Effector memory CD4-positive, alpha-beta T cell (primary cell): ENCODE results near the gene FAM114A2.

Experiments used
- DNase-seq, 3 donors: peaks; one replicate each; pipeline ENCODE4 v3.0.0-alpha.2; 2020
- H3K27ac ChIP-seq: 2 replicates; pipeline ENCODE4 v1.7.0; 2013; ENCODE audit warnings: mild to moderate bottlenecking, low read length, moderate library complexity; ENCODE audit not compliant: insufficient read depth, poor library complexity, severe bottlenecking
- H3K27me3 ChIP-seq: replicated peaks from 2 replicates; pipeline ENCODE4 v1.7.0; 2013; ENCODE audit warnings: mild to moderate bottlenecking, low read length; ENCODE audit not compliant: insufficient read depth, control insufficient read depth, poor library complexity, severe bottlenecking
- H3K36me3 ChIP-seq: 2 replicates; pipeline ENCODE4 v1.7.0; 2013; ENCODE audit warnings: mild to moderate bottlenecking, low read length, moderate library complexity; ENCODE audit not compliant: control insufficient read depth, insufficient read depth
- H3K4me1 ChIP-seq: 2 replicates; pipeline ENCODE4 v1.7.0; 2013; ENCODE audit warnings: low read length, mild to moderate bottlenecking; ENCODE audit not compliant: control insufficient read depth, insufficient read depth, poor library complexity, severe bottlenecking
- H3K4me3 ChIP-seq: 2 replicates; pipeline ENCODE4 v1.7.0; 2013; ENCODE audit warnings: low read length, low read depth, mild to moderate bottlenecking; ENCODE audit not compliant: insufficient read depth, poor library complexity, severe bottlenecking
- H3K9me3 ChIP-seq: 2 replicates; pipeline ENCODE4 v1.7.0; 2013; ENCODE audit warnings: mild to moderate bottlenecking, low read length, moderate library complexity; ENCODE audit not compliant: control insufficient read depth

The FAM114A2 gene

GRCh38 chr5:153974131-153974812 lies 64.4 kb downstream of the FAM114A2 start:
- H3K4me1 ChIP-seq, result no peaks in the 10 kb centered on the region
- no peaks in the 10 kb centered on the region for H3K36me3 ChIP-seq
- DNase-seq, result no peak
- H3K27me3 ChIP-seq, result no peaks in the 10 kb centered on the region
- H3K27ac ChIP-seq, result no peak overlapping the region
- no peak overlapping the region for H3K4me3 ChIP-seq
- no peaks in the 10 kb centered on the region for H3K9me3 ChIP-seq

- H3K4me3 ChIP-seq, result no peak overlapping the region
- DNase-seq, result no peak
- H3K27ac ChIP-seq, result no peak overlapping the region
- no peaks in the 10 kb centered on the region for H3K4me1 ChIP-seq
- no peaks in the 10 kb centered on the region for H3K9me3 ChIP-seq
- no peaks in the 10 kb centered on the region for H3K36me3 ChIP-seq
- no peaks in the 10 kb centered on the region for H3K27me3 ChIP-seq
These were observed 66.5 kb downstream of the FAM114A2 start for GRCh38 chr5:153972240-153972639.

GRCh38 chr5:153970496-153970895 lies 68.2 kb downstream of the FAM114A2 start:
- no peak overlapping the region for H3K4me3 ChIP-seq
- no peaks in the 10 kb centered on the region for H3K27me3 ChIP-seq
- no peaks in the 10 kb centered on the region for H3K9me3 ChIP-seq
- no peak overlapping the region for H3K27ac ChIP-seq
- no peak for DNase-seq
- H3K4me1 ChIP-seq, result no peaks in the 10 kb centered on the region
- no peaks in the 10 kb centered on the region for H3K36me3 ChIP-seq

- DNase-seq, result no peak
- Histone ChIP-seq H3K27ac (no peak overlapping the region), H3K27me3 (no peaks in the 10 kb centered on the region), H3K9me3 (no peaks in the 10 kb centered on the region), H3K4me1 (no peaks in the 10 kb centered on the region), H3K36me3 (no peaks in the 10 kb centered on the region), H3K4me3 (no peak overlapping the region)
These were observed 69.2 kb downstream of the FAM114A2 start for GRCh38 chr5:153969563-153969895.

- Histone ChIP-seq H3K36me3 (no peaks in the 10 kb centered on the region), H3K27me3 (no peaks in the 10 kb centered on the region), H3K27ac (no peak overlapping the region), H3K4me3 (no peak overlapping the region), H3K9me3 (no peaks in the 10 kb centered on the region), H3K4me1 (no peaks in the 10 kb centered on the region)
- no peak for DNase-seq
These were observed 69.7 kb downstream of the FAM114A2 start for GRCh38 chr5:153968761-153969562.

GRCh38 chr5:153964880-153965645 lies 73.6 kb downstream of the FAM114A2 start:
- no peaks in the 10 kb centered on the region for H3K9me3 ChIP-seq

GRCh38 chr5:153964191-153964879 lies 74.4 kb downstream of the FAM114A2 start:
- H3K4me3 ChIP-seq, result no peak overlapping the region
- no peak for DNase-seq
- no peaks in the 10 kb centered on the region for H3K27me3 ChIP-seq
- no peak overlapping the region for H3K27ac ChIP-seq
- H3K36me3 ChIP-seq, result no peaks in the 10 kb centered on the region
- H3K9me3 ChIP-seq, result no peaks in the 10 kb centered on the region
- no peaks in the 10 kb centered on the region for H3K4me1 ChIP-seq

More at GRCh38 chr5:153964880-153965645, 73.6 kb downstream of the FAM114A2 start:
- Histone ChIP-seq H3K4me1 (no peaks in the 10 kb centered on the region), H3K27ac (no peak overlapping the region), H3K36me3 (no peaks in the 10 kb centered on the region), H3K4me3 (no peak overlapping the region), H3K27me3 (no peaks in the 10 kb centered on the region)
- DNase-seq, result no peak

GRCh38 chr5:153960269-153961215 lies 78.2 kb downstream of the FAM114A2 start:
- Histone ChIP-seq H3K4me1 (no peaks in the 10 kb centered on the region), H3K4me3 (no peak overlapping the region), H3K36me3 (no peaks in the 10 kb centered on the region), H3K27me3 (no peaks in the 10 kb centered on the region), H3K9me3 (no peaks in the 10 kb centered on the region), H3K27ac (no peak overlapping the region)
- no peak for DNase-seq
